HG02943 (cell line): ENCODE data around the gene BBS2.

Experiments
- ATAC-seq: cut with Tn5 transposase; IDR thresholded peaks from one replicate; pipeline ENCODE4 v1.9.1; 2021; ENCODE audit warnings: mild to moderate bottlenecking, low read depth, moderate library complexity; ENCODE audit not compliant: unreplicated experiment

The BBS2 gene

DNA sequence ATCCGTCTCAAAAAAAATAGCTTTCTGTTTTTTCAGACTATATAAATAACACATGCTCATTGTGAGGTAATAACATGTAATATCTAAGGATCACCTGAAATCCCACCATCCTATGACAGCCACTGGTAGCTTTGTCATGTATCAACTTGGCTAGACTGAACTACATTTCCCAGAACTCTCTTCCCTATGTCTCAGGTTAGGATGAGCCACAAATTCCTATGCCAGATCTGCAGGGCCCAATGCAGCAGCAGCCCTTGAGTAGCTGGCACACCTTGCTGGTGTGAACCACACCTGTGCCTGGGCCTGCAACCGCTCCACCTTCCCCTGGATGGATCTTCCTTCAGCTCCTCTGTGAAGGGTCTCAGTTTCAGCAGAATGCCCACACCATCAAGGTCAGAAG lies 40.4 kb downstream of the BBS2 start:
- ATAC-seq, result no peak

DNA sequence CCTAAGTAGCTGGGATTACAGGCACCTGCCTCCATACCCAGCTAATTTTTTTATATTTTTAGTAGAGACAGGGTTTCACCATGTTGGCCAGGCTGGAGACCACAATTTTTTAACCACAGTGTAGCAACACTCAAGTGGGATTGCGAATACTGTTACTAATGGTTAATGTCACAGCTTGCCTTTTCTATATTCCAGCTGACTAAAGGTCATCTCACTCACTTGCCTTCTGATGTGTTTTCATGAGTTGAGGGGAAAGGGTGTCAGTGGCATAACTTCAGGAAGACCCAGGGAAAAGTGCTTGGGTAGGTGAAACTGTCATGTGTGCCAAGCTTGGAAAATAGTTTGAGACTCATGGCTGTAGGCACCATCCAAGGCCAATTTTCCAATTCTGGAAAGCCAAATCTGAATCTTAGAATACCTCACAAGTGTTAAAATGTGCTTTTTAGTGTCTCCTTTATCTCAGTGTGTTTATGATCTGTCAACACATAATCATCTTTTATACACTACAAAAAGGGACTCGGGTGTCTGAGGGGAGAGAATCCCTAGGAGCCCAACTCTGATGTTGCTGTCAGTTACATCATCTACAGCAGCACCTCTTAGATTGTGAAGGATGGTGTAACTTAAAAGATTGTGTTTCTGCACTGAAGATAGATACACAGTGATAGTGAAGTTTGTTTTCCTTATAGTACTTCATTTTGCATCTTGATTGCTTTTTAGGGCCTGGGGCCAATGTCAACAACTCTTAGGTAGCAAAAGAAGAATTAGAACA lies 41.4 kb downstream of the BBS2 start:
- no peak for ATAC-seq

GRCh38 chr16:56477096-56477878 lies 42.5 kb downstream of the BBS2 start:
- no peak for ATAC-seq

DNA sequence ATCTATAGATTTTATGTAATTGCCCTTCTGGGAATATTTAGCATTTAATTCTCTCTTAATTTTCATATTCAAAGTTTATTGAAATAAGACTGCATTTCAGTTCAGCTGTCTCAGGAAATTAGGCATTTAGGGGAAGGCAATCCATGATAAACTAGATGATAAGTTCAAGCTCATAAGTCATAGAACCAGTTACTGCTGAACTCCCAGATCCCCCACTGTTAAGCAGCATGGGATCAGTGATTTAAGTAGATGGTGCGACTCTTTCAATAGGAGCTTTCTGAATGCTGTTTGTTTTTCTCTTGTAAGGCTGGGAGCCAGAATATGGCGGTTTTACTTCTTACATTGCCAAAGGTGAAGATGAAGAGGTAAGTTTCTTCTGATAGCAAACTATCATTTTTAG lies 44.6 kb downstream of the BBS2 start:
- no peak for ATAC-seq

- no peak for ATAC-seq
These were observed 49.2 kb downstream of the BBS2 start for GRCh38 chr16:56470666-56471065.

DNA sequence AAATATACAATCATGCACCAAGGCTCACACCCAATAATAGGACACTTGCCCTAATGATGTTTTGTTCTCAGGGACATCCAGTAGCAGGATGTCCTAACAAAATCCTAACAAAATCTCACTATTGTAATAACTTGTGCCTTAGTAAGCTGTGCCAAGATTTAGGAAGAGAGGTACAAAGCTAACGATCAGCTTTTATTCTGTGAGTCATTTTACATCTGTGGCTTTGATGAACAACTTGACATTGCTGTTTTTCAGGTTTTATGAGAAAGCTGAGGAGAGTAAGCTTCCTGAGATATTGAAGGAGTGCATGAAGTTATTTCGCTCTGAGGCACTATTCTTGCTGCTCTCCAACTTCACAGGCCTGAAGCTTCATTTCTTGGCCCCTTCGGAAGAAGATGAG lies 49.6 kb downstream of the BBS2 start:
- ATAC-seq, result no peak

DNA sequence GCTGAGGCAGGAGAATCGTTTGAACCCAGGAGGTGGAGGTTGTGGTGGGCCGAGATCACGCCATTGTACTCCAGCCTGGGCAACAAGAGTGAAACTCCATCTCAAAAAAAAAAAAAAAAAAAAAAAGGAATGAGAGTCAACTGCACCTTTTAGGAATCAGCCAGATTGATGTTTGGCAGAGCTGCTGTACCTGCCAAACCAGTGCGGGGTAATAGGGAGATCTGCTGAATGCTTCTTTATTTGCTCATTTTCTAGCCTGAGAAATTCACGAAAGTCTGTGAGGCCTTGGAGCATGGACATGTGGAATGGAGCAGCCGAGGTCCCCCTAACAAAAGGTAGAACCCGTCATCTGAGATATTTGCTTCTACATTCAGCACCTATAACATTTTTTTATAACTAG lies 50.1 kb downstream of the BBS2 start:
- no peak for ATAC-seq

- ATAC-seq, result no peak
These were observed 51.0 kb downstream of the BBS2 start for GRCh38 chr16:56468800-56469199.

DNA sequence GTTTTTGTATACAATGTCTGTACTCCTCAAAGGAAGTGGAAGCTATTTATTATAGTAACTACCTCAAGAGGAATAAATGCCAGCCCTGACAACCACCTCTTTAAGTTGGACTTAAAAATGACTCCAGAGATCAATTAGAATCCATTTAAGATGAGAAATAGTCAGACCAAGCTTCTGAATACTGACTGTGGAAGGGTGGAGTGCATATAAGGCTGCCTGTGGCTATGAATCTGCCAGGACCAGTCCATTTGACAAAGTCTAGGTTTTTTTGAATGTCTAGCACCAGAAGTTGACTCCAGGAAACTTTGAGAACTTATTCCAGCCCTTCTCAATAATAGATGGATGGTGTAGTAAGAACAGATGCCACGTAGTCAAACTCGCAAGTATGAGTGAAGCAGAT lies 53.5 kb downstream of the BBS2 start:
- ATAC-seq, result no peak

DNA sequence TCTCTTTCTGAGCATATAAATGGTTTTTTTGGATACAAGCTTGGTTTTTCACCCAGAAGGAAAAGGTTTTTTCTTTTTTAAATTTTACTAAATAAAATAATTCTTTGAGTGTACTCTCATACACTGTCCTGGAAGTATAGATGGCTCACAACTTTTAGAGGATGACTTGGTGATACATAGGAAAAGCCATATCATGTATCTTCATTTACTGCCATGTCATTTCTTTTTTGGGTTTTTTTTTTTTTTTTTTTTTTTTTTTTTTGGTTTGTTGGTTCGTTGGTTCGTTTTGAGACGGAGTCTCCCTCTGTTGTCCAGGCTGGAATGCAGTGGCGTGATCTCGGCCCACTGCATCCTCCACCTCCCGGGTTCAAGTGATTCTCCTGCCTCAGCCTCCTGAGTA lies 56.7 kb downstream of the BBS2 start:
- ATAC-seq, result no peak

DNA sequence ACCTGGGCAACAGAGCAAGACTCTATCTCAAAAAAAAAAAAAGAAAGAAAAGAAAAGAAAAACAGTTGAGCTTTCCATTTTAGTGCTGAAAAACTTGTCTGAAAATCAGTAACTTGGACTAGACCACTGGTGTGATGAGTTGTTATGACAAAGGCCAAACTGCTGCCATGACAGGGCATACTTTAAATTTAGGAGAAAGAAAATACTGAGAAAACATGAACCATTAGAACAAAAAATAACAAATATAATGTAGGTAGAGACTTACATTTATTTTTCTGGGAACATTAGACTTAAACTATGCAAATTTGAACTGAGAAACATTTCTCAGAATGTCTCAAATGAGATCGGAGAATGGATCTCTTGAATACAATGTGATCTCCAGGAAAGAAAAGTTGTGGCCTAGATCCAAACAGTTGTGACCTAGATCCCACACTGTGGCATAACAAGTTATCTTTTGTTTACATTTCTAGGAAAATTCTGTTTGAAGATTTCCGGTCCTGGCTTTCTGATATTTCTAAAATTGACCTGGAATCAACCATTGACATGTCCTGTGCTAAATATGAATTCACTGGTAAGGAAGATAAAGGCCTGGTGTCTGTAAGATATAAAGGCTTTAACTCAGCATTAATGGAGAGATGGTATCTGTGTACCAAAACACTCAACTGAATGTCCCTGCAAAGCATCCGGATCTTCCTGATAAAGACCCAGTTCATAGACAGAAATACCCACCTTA lies 57.6 kb downstream of the BBS2 start:
- no peak for ATAC-seq

DNA sequence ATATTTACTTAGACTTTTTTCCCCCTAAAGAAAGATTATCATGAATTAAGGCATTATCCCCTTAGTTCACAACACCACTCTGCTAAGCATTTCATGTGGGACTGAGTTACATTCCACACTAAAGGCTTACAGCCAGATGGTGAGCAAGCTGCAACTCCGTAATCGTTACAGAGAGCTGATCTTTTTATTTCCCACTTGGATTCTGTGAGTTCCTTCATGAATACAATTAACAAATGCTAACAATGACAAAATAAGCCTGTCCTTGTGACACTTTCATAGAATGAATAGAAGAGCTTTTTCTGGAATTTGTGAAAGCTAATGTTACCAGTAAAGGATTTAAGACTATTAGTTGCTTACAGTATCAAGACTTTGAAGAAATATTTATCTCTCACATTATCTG lies 59.7 kb downstream of the BBS2 start:
- ATAC-seq, result no peak

- ATAC-seq, result no peak
These were observed 61.8 kb downstream of the BBS2 start for GRCh38 chr16:56457927-56458470.

GRCh38 chr16:56451753-56452689 lies 67.8 kb downstream of the BBS2 start:
- peak; percentile 45 for ATAC-seq

- ATAC-seq, result peak; percentile 98
These were observed 68.7 kb downstream of the BBS2 start, which contains the start of the genes NUDT21 and OGFOD1 for GRCh38 chr16:56450986-56451752. Gene NUDT21, minus strand, starts transcription at chr16:56451332. Its CDS starts 130 bp downstream, at chr16:56451202. Gene OGFOD1, plus strand, starts transcription at chr16:56451554. Its CDS starts 59 bp downstream, at chr16:56451613.

DNA sequence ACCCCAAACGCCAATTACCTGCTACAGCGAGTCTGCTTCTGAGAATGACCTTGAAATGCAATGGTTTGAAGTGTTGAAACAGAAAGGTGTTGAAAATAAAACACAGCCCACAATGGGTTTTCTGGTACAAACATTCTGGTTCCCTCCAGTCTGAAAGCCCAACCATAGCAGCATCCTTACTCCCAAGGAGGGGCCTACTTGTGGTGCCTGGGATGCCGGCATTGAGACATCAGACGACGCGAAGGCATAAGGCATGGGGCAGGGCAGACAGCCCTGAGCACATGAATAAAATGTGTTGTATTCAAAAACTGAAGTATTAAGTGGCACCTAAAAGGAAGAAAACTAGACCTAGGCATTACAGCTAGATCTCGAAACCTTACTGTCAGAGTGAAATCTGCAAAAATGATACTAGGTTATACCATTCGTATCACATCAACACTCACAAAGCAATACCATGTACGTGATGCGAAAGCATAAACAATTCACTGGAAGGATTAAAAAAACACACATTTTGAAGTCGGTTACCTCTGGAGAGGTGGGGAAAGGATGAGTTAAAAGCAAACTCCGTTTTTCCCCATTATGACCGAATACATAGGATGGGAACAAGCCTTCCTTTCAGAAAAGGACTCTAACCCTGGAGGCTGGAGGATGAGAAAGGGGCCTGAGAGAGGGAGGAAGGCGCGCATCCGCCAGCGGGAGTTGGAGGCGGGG lies 69.4 kb downstream of the BBS2 start:
- ATAC-seq, result peak; percentile 26

- ATAC-seq, result no peak
These were observed 71.8 kb downstream of the BBS2 start for GRCh38 chr16:56448005-56448404.

GRCh38 chr16:56447286-56447685 lies 72.5 kb downstream of the BBS2 start:
- no peak for ATAC-seq
